ENCODE results near the gene RRAGD.

DNA sequence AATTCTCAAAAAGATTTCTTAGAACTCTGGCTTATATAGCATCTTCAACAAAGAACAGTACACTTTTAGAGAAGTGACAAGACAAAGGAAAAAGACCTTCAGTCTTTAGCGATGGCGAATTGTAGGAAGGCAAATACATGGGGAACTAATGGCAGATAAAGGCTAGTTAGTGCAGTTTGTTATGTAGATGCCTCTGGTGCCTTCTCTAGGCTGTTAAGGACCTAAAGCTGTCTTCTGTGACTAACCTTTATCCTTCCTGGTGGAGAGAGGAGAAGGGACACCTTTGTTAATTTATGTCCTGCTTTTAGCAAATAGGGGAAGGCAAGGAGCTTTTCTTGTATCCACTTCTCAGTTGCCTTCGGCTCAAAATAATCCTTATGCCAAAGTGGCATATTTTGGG is 28.1 kb upstream of the RRAGD start:
- TF ChIP-seq POLR2A (IDR thresholded peaks at IDR 0.05) (no peak), POLR2AphosphoS5 (IDR thresholded peaks at IDR 0.05) (no peak)
- TF ChIP-seq, protein P1, sequence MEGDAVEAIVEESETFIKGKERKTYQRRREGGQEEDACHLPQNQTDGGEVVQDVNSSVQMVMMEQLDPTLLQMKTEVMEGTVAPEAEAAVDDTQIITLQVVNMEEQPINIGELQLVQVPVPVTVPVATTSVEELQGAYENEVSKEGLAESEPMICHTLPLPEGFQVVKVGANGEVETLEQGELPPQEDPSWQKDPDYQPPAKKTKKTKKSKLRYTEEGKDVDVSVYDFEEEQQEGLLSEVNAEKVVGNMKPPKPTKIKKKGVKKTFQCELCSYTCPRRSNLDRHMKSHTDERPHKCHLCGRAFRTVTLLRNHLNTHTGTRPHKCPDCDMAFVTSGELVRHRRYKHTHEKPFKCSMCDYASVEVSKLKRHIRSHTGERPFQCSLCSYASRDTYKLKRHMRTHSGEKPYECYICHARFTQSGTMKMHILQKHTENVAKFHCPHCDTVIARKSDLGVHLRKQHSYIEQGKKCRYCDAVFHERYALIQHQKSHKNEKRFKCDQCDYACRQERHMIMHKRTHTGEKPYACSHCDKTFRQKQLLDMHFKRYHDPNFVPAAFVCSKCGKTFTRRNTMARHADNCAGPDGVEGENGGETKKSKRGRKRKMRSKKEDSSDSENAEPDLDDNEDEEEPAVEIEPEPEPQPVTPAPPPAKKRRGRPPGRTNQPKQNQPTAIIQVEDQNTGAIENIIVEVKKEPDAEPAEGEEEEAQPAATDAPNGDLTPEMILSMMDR (IDR thresholded peaks at IDR 0.05) = no peak

Measured in prostate gland (tissue), 2 donors.